Smooth muscle cell (in vitro differentiated cells): Measurements from ENCODE around the gene PRKD2. TPM values are rescaled to one million over a fixed set of nuclear protein-coding genes. Genes with fewer than 3 reads are reported as not detected.

Source experiments
- DNase-seq: peaks from one replicate; lab custom pipeline; 2025; ENCODE audit not compliant: unreplicated experiment; lab: John Stamatoyannopoulos, UW
- H2AFZ ChIP-seq: fragments of 200-600 bp; sonication (generic); 2 replicates; pipeline ENCODE4 v1.6.0; 2016; ENCODE audit warnings: antibody characterized with exemption, low read depth, mild to moderate bottlenecking
- H3F3A ChIP-seq: fragments of 200-600 bp; sonication (generic); 2 replicates; pipeline ENCODE4 v1.6.0; 2017; ENCODE audit warnings: antibody characterized with exemption, low read depth
- H3K27ac ChIP-seq: fragments of 200-600 bp; sonication (generic); 2 replicates; pipeline ENCODE4 v1.5.1; 2016; ENCODE audit warnings: low read depth, mild to moderate bottlenecking
- H3K27me3 ChIP-seq: fragments of 200-600 bp; sonication (generic); 2 replicates; pipeline ENCODE4 v1.6.1; 2016; ENCODE audit warnings: low read depth, mild to moderate bottlenecking
- H3K36me3 ChIP-seq: fragments of 200-600 bp; sonication (generic); 2 replicates; pipeline ENCODE4 v1.5.1; 2016; ENCODE audit warnings: low read depth
- H3K4me1 ChIP-seq: fragments of 200-600 bp; sonication (generic); 2 replicates; pipeline ENCODE4 v1.5.1; 2016; ENCODE audit warnings: low read depth
- H3K4me2 ChIP-seq: fragments of 200-600 bp; sonication (generic); 2 replicates; pipeline ENCODE4 v1.6.0; 2016; ENCODE audit warnings: mild to moderate bottlenecking
- H3K4me3 ChIP-seq: fragments of 200-600 bp; sonication (generic); 2 replicates; pipeline ENCODE4 v1.5.1; 2016; ENCODE audit warnings: mild to moderate bottlenecking
- H3K79me2 ChIP-seq: fragments of 200-600 bp; sonication (generic); 2 replicates; pipeline ENCODE4 v1.6.0; 2016; ENCODE audit warnings: low read depth, mild to moderate bottlenecking
- H3K9ac ChIP-seq: fragments of 200-600 bp; sonication (generic); 2 replicates; pipeline ENCODE4 v1.6.0; 2016; ENCODE audit warnings: low read depth
- H3K9me3 ChIP-seq: fragments of 200-600 bp; sonication (generic); replicated peaks from 2 replicates; pipeline ENCODE4 v1.5.1; 2016; ENCODE audit warnings: low read depth
- H4K20me1 ChIP-seq: fragments of 200-600 bp; sonication (generic); 2 replicates; pipeline ENCODE4 v1.6.0; 2016; ENCODE audit warnings: low read depth
- WGBS: methylation state at CpG from one replicate; pipeline ENCODE4 v1.1.7; 2016; ENCODE audit warnings: low lambda C conversion rate; 5-methylcytosine and 5-hydroxymethylcytosine counted together
- polyA plus RNA-seq: library from polyadenylated mRNA; unstranded; fragments of >200 nt; fragmentation: Nextera tagmentation; extraction: Ambion mirVana; gene quantifications from 2 replicates; pipeline ENCODE4 v1.2.1, GENCODE V29; 2016
- total RNA-seq: library from RNA; depleted of rRNA; stranded (reverse); fragments of >200 nt; gene quantifications from 2 replicates; pipeline ENCODE4 v1.2.3, GENCODE V29; 2014
- TF ChIP-seq, protein P1 (sequence below): fragments of 200-600 bp; sonication (generic); IDR thresholded peaks from 2 replicates; pipeline ENCODE4 v1.5.1; 2017; ENCODE audit warnings: borderline replicate concordance, mild to moderate bottlenecking, antibody characterized with exemption; ENCODE audit not compliant: insufficient read depth, poor library complexity, severe bottlenecking

Gene PRKD2
- total and polyA plus RNA-seq, 2 experiments from 2014 or later = 24.2 to 34.6 TPM

DNA sequence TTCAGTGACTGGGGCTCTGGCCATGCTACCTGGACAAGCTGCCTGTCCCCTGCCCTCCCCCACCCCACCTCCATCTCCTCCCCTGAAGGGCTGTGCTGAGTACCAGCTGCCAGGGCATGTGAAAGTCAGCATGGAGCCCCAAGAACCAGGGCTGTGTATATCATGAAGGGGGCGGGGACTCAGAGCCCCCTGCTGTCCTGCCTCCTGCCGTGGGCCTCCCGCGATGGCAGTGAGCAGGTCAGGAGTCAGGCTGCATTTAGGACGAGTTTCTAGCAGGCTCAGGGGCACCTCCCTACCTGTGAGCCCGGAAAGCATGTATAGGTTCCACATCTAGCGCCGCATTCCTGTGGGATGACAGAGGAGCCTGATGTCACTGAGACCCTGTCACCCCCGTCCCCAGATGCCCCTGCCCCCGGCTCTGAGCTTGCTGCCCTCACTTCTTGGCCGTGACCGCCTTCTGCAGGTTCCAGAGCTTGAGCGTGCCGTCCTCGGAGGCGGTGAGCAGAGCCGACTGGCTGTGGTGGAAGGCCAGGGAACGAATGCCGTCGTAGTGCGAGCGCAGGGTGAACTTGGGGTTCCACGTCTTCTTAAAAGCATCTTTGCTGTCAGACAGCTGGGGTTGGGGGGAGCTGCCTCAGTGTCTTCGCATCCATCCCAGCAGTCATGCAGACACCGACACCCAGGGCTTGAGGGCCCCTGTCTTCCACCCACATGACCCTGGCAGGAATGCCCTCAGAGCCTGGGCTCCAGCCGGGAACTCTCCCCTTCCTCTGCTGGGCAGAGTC lies 8.3 kb upstream of the PRKD2 start:
- Histone ChIP-seq H4K20me1 (peaks cover 53% of the 10 kb centered on the region), H3K4me3 (no peak overlapping the region), H3K27me3 (no peaks in the 10 kb centered on the region), H3K79me2 (no peaks in the 10 kb centered on the region), H2AFZ (no peak overlapping the region), H3K36me3 (no peaks in the 10 kb centered on the region), H3K9ac (no peak overlapping the region), H3K4me2 (no peak overlapping the region), H3K27ac (no peak overlapping the region), H3K4me1 (no peaks in the 10 kb centered on the region), H3K9me3 (no peaks in the 10 kb centered on the region), H3F3A (no peaks in the 10 kb centered on the region)
- TF ChIP-seq, protein P1, sequence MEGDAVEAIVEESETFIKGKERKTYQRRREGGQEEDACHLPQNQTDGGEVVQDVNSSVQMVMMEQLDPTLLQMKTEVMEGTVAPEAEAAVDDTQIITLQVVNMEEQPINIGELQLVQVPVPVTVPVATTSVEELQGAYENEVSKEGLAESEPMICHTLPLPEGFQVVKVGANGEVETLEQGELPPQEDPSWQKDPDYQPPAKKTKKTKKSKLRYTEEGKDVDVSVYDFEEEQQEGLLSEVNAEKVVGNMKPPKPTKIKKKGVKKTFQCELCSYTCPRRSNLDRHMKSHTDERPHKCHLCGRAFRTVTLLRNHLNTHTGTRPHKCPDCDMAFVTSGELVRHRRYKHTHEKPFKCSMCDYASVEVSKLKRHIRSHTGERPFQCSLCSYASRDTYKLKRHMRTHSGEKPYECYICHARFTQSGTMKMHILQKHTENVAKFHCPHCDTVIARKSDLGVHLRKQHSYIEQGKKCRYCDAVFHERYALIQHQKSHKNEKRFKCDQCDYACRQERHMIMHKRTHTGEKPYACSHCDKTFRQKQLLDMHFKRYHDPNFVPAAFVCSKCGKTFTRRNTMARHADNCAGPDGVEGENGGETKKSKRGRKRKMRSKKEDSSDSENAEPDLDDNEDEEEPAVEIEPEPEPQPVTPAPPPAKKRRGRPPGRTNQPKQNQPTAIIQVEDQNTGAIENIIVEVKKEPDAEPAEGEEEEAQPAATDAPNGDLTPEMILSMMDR = no peak
- no peak for DNase-seq
- WGBS = 97% methylated on average over 25 of the region's 26 CpGs

DNA sequence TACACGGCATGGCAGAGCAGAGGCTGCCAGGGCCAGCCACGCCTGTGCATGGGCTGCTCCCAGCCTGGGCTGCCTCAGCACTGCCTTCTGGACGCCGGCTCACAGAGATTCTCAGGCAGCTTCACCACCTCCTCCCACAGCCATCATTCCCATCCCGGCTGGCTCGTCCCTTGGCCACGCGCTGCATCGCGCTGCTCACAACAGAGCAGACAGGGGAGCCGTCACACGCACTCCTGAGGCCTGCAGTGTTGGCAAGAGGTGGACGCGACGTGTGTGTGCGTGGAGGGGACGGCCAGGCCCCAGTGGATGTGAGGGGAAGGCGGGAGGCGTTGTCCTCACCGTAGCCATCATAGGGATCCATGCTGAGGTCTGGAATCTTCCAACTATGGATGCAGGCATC lies 7.6 kb upstream of the PRKD2 start:
- Histone ChIP-seq H3K27ac (no peak overlapping the region), H3K27me3 (no peaks in the 10 kb centered on the region), H3F3A (no peaks in the 10 kb centered on the region), H2AFZ (no peak overlapping the region), H3K79me2 (no peaks in the 10 kb centered on the region), H3K9me3 (no peaks in the 10 kb centered on the region), H3K4me3 (no peak overlapping the region), H4K20me1 (peaks cover 45% of the 10 kb centered on the region), H3K4me1 (no peaks in the 10 kb centered on the region), H3K9ac (no peak overlapping the region), H3K4me2 (no peak overlapping the region), H3K36me3 (no peaks in the 10 kb centered on the region)
- no peak for DNase-seq
- WGBS = 98% methylated on average over 20 of the region's 20 CpGs
- TF ChIP-seq, protein P1 = no peak

DNA sequence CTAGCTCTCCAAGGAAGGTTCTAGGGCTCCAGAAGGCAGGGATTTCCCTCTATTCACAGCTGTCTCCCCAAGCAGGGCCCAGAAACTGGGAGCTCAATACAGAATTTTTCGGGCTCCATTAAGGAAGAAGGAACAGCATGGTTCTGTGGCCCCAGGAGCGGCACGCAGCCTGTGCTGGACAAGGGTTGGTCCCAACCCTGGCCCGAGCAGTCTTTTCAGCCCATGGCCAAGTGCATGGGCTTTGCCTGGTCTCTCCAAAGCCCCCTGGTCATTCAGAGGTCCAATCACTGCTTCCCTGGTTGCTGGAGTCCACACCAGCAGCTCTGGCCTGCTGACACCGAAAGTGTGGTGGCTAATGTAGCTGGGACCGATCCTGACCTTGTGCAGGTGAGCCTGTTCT lies 6.6 kb upstream of the PRKD2 start:
- no peak overlapping the region for H3K9ac ChIP-seq
- TF ChIP-seq, protein P1 = no peak
- H3K4me3 ChIP-seq = no peak overlapping the region
- H3K27me3 ChIP-seq = no peaks in the 10 kb centered on the region
- DNase-seq = no peak
- H3K9me3 ChIP-seq = no peaks in the 10 kb centered on the region
- H3K4me2 ChIP-seq = no peak overlapping the region
- H3K27ac ChIP-seq = no peak overlapping the region
- no peak overlapping the region for H2AFZ ChIP-seq
- WGBS = 98% methylated on average over 6 of the region's 6 CpGs
- H3K36me3 ChIP-seq = no peaks in the 10 kb centered on the region
- H3F3A ChIP-seq = peaks cover 5% of the 10 kb centered on the region
- no peaks in the 10 kb centered on the region for H3K4me1 ChIP-seq
- H3K79me2 ChIP-seq = no peaks in the 10 kb centered on the region
- H4K20me1 ChIP-seq = peaks cover 35% of the 10 kb centered on the region

DNA sequence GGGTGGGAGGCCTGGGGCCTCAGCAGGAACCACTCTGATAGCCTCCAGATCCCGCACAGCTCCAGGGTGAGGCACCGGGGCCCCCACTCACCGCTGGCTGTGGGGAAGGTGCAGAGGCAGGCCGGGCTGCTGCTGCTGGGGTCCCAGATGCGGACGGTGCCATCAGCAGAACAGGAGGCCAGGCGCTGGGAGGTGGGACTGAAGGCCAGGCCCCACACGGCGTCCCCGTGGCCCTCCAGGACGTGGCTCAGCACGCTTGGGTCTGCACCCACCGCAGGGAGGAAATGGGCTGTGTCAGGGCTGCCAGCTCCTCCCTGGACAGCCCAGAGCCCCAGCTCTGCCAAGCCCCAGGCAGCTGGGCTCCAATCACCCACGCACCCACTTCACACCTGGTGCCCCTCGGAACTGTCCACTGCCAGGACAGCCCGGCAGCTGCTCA lies 6.1 kb upstream of the PRKD2 start:
- H2AFZ ChIP-seq = no peak overlapping the region
- peaks cover 31% of the 10 kb centered on the region for H4K20me1 ChIP-seq
- no peak overlapping the region for H3K9ac ChIP-seq
- no peak overlapping the region for H3K27ac ChIP-seq
- H3K79me2 ChIP-seq = no peaks in the 10 kb centered on the region
- no peak overlapping the region for H3K4me3 ChIP-seq
- no peaks in the 10 kb centered on the region for H3K27me3 ChIP-seq
- WGBS = 98% methylated on average over 8 of the region's 16 CpGs
- H3F3A ChIP-seq = peaks cover 5% of the 10 kb centered on the region
- no peak for DNase-seq
- no peaks in the 10 kb centered on the region for H3K9me3 ChIP-seq
- no peaks in the 10 kb centered on the region for H3K36me3 ChIP-seq
- no peak overlapping the region for H3K4me2 ChIP-seq
- no peaks in the 10 kb centered on the region for H3K4me1 ChIP-seq
- TF ChIP-seq, protein P1 = no peak
